SJCRH30 (cell line): ENCODE results near the gene PRLR. TPM values are rescaled to one million over a fixed set of nuclear protein-coding genes. Genes with fewer than 3 reads are reported as not detected.

Experiments
- DNase-seq, 2 experiments: peaks; one replicate each; pipeline ENCODE4 v3.0.0-alpha.2; 2015 to 2020
- H3K27ac ChIP-seq: fragments of 250-450 bp; sonication (Bioruptor Pico); 2 replicates; pipeline ENCODE4 v1.5.1; 2020; ENCODE audit warnings: mild to moderate bottlenecking, moderate library complexity
- H3K27me3 ChIP-seq: fragments of 250-450 bp; sonication (Bioruptor Pico); 2 replicates; pipeline ENCODE4 v1.5.1; 2020; ENCODE audit warnings: mild to moderate bottlenecking, moderate library complexity
- H3K36me3 ChIP-seq: fragments of 250-450 bp; sonication (Bioruptor Pico); 2 replicates; pipeline ENCODE4 v1.5.1; 2020; ENCODE audit warnings: mild to moderate bottlenecking, moderate library complexity
- H3K4me1 ChIP-seq: fragments of 250-450 bp; sonication (Bioruptor Pico); 2 replicates; pipeline ENCODE4 v1.5.1; 2020; ENCODE audit warnings: mild to moderate bottlenecking, moderate library complexity
- H3K4me3 ChIP-seq: fragments of 250-450 bp; sonication (Bioruptor Pico); 2 replicates; pipeline ENCODE4 v1.5.1; 2020; ENCODE audit warnings: mild to moderate bottlenecking, moderate library complexity
- H3K9me3 ChIP-seq: fragments of 250-450 bp; sonication (Bioruptor Pico); replicated peaks from 2 replicates; pipeline ENCODE4 v1.5.1; 2020; ENCODE audit warnings: mild to moderate bottlenecking, moderate library complexity
- total RNA-seq: library from RNA; depleted of rRNA; stranded (reverse); fragments of >200 nt; shearing (Covaris generic); gene quantifications from 2 replicates; pipeline ENCODE4 v1.2.3, GENCODE V29; 2014

The PRLR gene
- total RNA-seq, 1 experiment from 2014 or later, result not detected

- no peaks in the 10 kb centered on the region for H3K36me3 ChIP-seq
- no peak for DNase-seq
- H3K4me1 ChIP-seq, result no peaks in the 10 kb centered on the region
- H3K27me3 ChIP-seq, result peaks cover 7% of the 10 kb centered on the region
- H3K9me3 ChIP-seq, result no peaks in the 10 kb centered on the region
- no peak overlapping the region for H3K27ac ChIP-seq
- H3K4me3 ChIP-seq, result no peak overlapping the region
Measured at GRCh38 chr5:35218981-35219380, 11.3 kb downstream of the PRLR start.

- no peak overlapping the region for H3K4me3 ChIP-seq
- H3K27me3 ChIP-seq, result no peaks in the 10 kb centered on the region
- DNase-seq, result no peak
- no peak overlapping the region for H3K27ac ChIP-seq
- no peaks in the 10 kb centered on the region; the same call in 1 of the 2 replicates for H3K9me3 ChIP-seq
- no peaks in the 10 kb centered on the region for H3K4me1 ChIP-seq
- no peaks in the 10 kb centered on the region for H3K36me3 ChIP-seq
Measured at GRCh38 chr5:35214051-35214450, 16.2 kb downstream of the PRLR start.

GRCh38 chr5:35213608-35214007 is 16.7 kb downstream of the PRLR start:
- H3K4me3 ChIP-seq, result no peak overlapping the region

GRCh38 chr5:35212122-35212982 is 17.9 kb downstream of the PRLR start:
- Histone ChIP-seq H3K4me1 (no peaks in the 10 kb centered on the region), H3K4me3 (no peak overlapping the region), H3K27ac (no peak overlapping the region), H3K9me3 (no peaks in the 10 kb centered on the region; the same call in 1 of the 2 replicates), H3K27me3 (no peaks in the 10 kb centered on the region), H3K36me3 (no peaks in the 10 kb centered on the region)
- DNase-seq, result no peak

More at GRCh38 chr5:35213608-35214007, 16.7 kb downstream of the PRLR start:
- no peaks in the 10 kb centered on the region for H3K4me1 ChIP-seq
- no peaks in the 10 kb centered on the region for H3K36me3 ChIP-seq
- H3K9me3 ChIP-seq, result no peaks in the 10 kb centered on the region; the same call in 1 of the 2 replicates
- H3K27me3 ChIP-seq, result no peaks in the 10 kb centered on the region
- no peak for DNase-seq
- H3K27ac ChIP-seq, result no peak overlapping the region

GRCh38 chr5:35209862-35210261 is 20.4 kb downstream of the PRLR start:
- Histone ChIP-seq H3K36me3 (no peaks in the 10 kb centered on the region), H3K4me3 (no peak overlapping the region), H3K9me3 (no peaks in the 10 kb centered on the region; the same call in 1 of the 2 replicates), H3K27me3 (no peaks in the 10 kb centered on the region), H3K27ac (no peak overlapping the region), H3K4me1 (no peaks in the 10 kb centered on the region)
- DNase-seq, result no peak

GRCh38 chr5:35205606-35206005 is 24.7 kb downstream of the PRLR start:
- no peak overlapping the region for H3K4me3 ChIP-seq
- H3K27ac ChIP-seq, result no peak overlapping the region
- H3K9me3 ChIP-seq, result no peaks in the 10 kb centered on the region
- H3K27me3 ChIP-seq, result no peaks in the 10 kb centered on the region
- H3K4me1 ChIP-seq, result no peaks in the 10 kb centered on the region
- no peaks in the 10 kb centered on the region for H3K36me3 ChIP-seq
- DNase-seq, result no peak

GRCh38 chr5:35205186-35205585 is 25.1 kb downstream of the PRLR start:
- no peak for DNase-seq
- Histone ChIP-seq H3K4me3 (no peak overlapping the region), H3K27me3 (no peaks in the 10 kb centered on the region), H3K4me1 (no peaks in the 10 kb centered on the region), H3K9me3 (no peaks in the 10 kb centered on the region), H3K27ac (no peak overlapping the region), H3K36me3 (no peaks in the 10 kb centered on the region)

GRCh38 chr5:35203403-35203802 is 26.9 kb downstream of the PRLR start:
- no peaks in the 10 kb centered on the region for H3K27me3 ChIP-seq
- H3K27ac ChIP-seq, result no peak overlapping the region
- H3K9me3 ChIP-seq, result no peaks in the 10 kb centered on the region
- no peak for DNase-seq
- H3K36me3 ChIP-seq, result no peaks in the 10 kb centered on the region
- no peak overlapping the region for H3K4me3 ChIP-seq
- peaks cover 9% of the 10 kb centered on the region for H3K4me1 ChIP-seq

GRCh38 chr5:35202319-35203111 is 27.8 kb downstream of the PRLR start:
- Histone ChIP-seq H3K4me1 (peaks cover 18% of the 10 kb centered on the region), H3K36me3 (no peaks in the 10 kb centered on the region), H3K27ac (no peak overlapping the region), H3K4me3 (no peak overlapping the region), H3K9me3 (no peaks in the 10 kb centered on the region), H3K27me3 (no peaks in the 10 kb centered on the region)
- DNase-seq, result peak; percentile 65 to 74

- Histone ChIP-seq H3K9me3 (no peaks in the 10 kb centered on the region), H3K27ac (no peak overlapping the region), H3K36me3 (no peaks in the 10 kb centered on the region), H3K4me1 (peaks cover 28% of the 10 kb centered on the region), H3K4me3 (no peak overlapping the region), H3K27me3 (no peaks in the 10 kb centered on the region)
- DNase-seq, result no peak
Measured at GRCh38 chr5:35201291-35201690, 29.0 kb downstream of the PRLR start.

GRCh38 chr5:35199886-35200285 is 30.4 kb downstream of the PRLR start:
- no peak overlapping the region for H3K4me3 ChIP-seq
- peaks cover 28% of the 10 kb centered on the region for H3K4me1 ChIP-seq
- H3K36me3 ChIP-seq, result no peaks in the 10 kb centered on the region
- no peaks in the 10 kb centered on the region for H3K27me3 ChIP-seq
- no peak for DNase-seq
- no peaks in the 10 kb centered on the region for H3K9me3 ChIP-seq
- no peak overlapping the region for H3K27ac ChIP-seq

GRCh38 chr5:35198686-35199085 is 31.6 kb downstream of the PRLR start:
- no peak overlapping the region; the same call in 1 of the 2 replicates for H3K27ac ChIP-seq
- peak; percentile 25 to 57 for DNase-seq
- H3K36me3 ChIP-seq, result no peaks in the 10 kb centered on the region
- H3K4me3 ChIP-seq, result no peak overlapping the region
- no peaks in the 10 kb centered on the region for H3K27me3 ChIP-seq
- H3K9me3 ChIP-seq, result no peaks in the 10 kb centered on the region
- H3K4me1 ChIP-seq, result peaks cover 28% of the 10 kb centered on the region

- peak; percentile 67 to 77 for DNase-seq
- no peaks in the 10 kb centered on the region for H3K27me3 ChIP-seq
- H3K36me3 ChIP-seq, result no peaks in the 10 kb centered on the region
- peaks cover 28% of the 10 kb centered on the region for H3K4me1 ChIP-seq
- no peak overlapping the region for H3K4me3 ChIP-seq
- H3K9me3 ChIP-seq, result no peaks in the 10 kb centered on the region
- H3K27ac ChIP-seq, result peak overlapping the region; percentile 65
Measured at GRCh38 chr5:35198075-35198474, 32.2 kb downstream of the PRLR start.

GRCh38 chr5:35197351-35197750 is 32.9 kb downstream of the PRLR start:
- no peaks in the 10 kb centered on the region for H3K36me3 ChIP-seq
- H3K27ac ChIP-seq, result peak overlapping the region; percentile 65
- peaks cover 28% of the 10 kb centered on the region for H3K4me1 ChIP-seq
- H3K27me3 ChIP-seq, result no peaks in the 10 kb centered on the region
- no peak overlapping the region for H3K4me3 ChIP-seq
- DNase-seq, result peak; percentile 82 to 93
- H3K9me3 ChIP-seq, result no peaks in the 10 kb centered on the region

GRCh38 chr5:35195472-35195852 is 34.8 kb downstream of the PRLR start:
- no peak overlapping the region for H3K4me3 ChIP-seq
- peaks cover 28% of the 10 kb centered on the region for H3K4me1 ChIP-seq
- H3K27me3 ChIP-seq, result 0 out of 2 replicates have a peak, but pooled peaks cover 3% of the 10 kb centered on the region
- H3K27ac ChIP-seq, result no peak overlapping the region
- H3K9me3 ChIP-seq, result no peaks in the 10 kb centered on the region
- no peaks in the 10 kb centered on the region for H3K36me3 ChIP-seq
- DNase-seq, result no peak
